GM21717 (cell line): ENCODE results near the gene CDH2.

ENCODE experiments used
- ATAC-seq: cut with Tn5 transposase; IDR thresholded peaks from one replicate; pipeline ENCODE4 v1.9.1; 2021; ENCODE audit warnings: mild to moderate bottlenecking, moderate library complexity; ENCODE audit not compliant: unreplicated experiment

CDH2 gene

DNA sequence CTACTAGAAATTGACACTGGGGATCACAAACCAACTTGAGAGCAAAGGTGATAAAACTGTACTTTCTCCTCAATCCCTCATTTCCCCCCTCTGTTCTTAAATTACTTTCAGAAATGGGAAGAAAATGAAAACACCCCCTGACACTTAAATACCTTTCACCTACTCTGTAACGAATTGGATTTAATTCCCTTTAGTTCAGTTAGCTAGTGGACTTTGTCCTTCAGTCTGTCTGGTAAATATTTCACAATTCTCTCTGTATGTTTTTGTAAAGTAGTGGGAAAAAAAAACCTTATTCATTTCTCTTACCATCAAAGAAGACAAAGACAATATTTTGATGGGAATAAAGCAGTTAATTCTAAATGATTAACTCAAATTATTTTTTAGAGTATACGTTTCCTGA lies 85.7 kb downstream of the CDH2 start:
- ATAC-seq = no peak

DNA sequence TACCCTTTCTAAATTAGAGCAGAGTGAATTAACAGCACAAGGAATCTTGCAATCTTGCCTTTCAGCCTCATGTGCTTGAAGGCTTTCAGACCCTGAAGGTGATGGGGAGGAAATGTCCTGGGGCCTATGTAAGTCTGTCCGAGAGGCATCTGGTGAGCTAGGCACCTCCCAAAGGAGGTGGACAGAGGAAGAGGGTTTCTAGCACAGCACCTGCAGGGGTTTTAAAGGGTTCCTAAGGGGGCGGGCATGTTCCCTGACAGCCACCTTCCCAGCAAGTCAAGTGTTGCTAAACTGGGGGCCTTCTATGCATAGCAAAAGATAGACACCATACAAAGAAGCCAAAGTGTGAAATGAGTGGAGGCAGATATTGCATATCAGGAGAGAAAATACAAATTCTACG lies 88.5 kb downstream of the CDH2 start:
- no peak for ATAC-seq

DNA sequence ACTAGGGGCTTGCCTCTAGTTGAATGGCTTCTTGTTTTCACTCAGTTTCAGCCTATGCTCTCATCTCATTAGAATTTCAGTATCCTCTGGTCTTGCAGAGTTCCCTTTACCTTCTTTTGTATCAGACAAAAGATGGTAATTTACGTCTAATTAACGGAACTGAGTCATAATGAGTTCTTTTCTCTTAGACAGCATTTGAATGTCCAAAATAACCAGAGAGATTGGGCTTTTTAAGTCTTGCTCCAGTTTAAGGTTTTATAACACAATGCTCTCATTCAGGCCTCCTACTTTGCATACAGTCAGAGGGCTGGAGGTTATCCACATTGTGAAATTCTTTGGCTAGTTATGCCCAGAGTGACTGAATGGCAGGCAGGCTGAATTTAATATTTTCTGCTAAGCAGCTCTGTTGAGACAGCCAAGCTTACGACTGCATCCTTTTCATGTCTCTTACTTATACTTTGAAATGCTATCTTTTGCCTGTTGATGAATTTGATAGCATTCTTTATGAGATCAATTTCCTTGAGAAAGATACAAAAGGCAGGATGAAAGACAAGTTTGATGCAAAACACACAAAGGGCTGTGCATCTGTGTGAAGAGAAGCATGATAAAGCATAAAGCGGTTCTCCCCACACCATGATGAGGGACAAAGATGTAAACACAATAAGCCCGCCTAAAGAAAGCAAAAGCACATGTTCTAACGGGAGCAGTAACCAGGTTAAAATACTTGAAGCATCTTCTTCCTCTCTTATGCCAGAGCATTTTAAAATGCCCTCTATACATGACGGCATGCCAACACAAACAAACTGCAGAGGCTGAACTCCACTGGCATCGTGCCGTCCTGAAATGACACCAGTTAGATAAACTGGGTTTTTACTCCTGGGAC lies 90.0 kb downstream of the CDH2 start:
- no peak for ATAC-seq

DNA sequence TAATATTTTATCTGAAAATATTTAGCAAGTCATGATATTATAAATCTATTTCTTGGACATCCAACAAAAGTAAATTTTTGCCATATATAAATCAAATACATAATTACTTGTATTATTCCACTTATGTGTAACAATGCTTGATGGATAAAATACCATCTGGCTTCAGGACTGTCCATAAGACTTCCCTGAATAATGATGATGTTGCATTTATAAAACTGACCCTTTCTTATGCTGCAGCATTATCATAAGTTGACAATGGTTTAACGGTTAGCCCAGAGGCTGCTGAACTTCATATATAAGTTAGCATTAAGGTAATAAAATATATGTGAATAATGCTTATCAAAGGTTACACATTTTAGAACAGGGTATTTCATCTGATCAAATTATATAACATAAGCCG lies 95.4 kb downstream of the CDH2 start:
- ATAC-seq = no peak

DNA sequence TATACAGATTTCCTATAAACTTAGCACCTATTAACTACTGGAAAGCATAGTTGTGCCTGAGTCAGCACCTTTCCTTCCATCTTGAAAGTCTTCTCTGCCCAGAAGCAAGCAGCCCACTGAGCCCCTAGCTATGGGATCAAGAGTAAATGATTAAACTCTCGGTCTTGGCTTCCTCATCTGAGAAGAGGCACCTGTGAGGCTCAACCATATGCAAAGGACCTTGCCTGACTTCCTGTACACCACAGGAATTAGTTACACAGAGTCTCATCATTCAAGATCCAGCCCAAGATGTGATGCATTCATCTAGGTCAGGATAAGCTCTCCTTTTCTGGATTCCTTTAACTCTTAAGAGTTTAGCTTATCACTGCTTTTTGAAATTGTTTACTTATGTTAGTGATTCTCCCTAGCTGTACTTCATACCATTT lies 96.0 kb downstream of the CDH2 start:
- ATAC-seq = no peak

DNA sequence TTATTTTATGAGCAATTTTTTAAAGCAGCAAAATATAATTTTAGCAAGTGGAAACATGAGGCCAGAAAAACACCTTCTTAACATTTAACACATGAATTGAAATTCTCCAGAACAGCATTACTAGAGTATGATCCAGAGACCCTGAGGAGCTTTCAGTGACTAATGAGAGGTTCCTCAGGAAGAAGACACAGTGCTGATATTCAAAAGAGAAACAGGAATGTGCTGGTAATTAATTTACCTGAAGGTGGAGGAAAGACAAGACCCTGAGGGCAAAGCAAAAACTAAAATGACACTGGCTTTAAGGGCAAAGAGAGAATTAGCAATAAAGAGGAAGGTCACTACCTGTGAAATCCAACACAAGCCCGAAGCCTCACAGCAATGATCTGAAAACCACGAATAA lies 97.0 kb downstream of the CDH2 start:
- no peak for ATAC-seq

DNA sequence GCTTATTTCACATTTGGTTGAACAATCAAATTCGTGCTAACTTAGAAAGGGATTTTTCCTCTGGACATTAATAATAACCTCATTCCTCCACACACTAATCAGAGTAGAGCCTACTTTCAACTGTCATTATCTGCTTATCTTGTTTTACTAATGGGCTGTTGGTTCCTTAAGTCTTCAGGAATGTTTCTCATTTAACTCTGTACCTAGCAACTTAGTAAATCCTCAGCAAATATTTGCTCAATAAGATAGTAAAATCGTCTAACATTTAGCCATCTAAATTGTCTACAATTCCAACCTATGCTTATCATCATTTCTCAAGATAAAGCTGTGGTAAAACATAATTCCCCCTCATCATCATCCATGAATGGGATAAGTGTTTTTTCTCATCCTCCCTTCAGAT lies 98.1 kb downstream of the CDH2 start:
- no peak for ATAC-seq

DNA sequence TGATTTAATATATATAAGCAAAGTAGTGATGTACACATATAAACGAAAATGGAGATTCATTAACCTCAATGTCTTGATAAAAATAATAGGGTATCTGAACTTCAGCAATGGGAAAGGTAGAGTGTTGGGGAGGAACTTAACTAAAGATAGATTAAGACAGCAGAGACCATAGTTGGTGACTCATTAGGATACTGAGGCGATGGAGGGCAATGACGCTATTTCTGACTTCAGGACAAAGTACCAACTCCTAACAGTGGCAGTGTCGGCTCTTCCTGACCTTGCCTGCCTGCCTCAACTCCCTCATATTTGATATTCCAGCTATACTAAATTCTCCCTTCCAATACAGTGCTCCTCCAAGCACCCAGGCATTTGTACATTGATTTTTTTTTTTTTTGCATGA lies 98.6 kb downstream of the CDH2 start:
- no peak for ATAC-seq

DNA sequence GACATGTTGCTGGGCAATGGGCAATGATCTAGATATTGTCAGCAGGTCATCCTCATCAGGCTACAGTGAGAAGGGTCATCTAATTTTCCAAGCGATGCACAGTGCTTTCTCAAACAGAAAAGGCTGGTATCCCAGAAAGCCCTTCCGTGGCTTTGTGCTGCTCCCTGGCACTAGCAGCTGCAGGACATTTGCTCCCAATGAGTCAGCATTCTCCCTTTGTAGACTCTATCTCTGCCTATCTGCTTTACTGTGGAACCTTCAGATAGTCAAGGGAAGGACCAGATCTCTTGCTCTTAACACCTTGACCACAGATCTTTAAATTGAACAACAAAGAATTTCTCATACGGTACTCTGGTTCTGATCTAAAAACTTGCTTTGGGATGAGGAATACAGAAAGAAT lies 101.4 kb downstream of the CDH2 start:
- ATAC-seq = no peak

DNA sequence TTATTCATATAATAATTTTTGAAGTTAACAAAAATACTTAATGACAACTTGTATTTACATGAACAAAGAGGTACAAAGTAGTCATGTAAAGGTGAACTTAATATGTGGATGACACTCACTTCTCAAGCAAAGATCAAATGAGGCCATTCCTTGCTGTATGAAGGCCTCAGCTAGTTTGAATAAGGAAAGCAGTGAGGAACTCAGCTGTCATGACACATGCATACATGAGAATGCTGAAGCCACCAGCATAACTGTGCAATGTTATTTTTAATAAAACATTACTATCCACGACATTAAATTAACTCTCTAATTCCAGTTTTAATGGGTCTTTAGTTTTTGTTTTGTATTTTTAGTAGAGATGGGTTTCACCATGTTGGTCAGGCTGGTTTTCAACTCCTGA lies 102.9 kb downstream of the CDH2 start:
- no peak for ATAC-seq

DNA sequence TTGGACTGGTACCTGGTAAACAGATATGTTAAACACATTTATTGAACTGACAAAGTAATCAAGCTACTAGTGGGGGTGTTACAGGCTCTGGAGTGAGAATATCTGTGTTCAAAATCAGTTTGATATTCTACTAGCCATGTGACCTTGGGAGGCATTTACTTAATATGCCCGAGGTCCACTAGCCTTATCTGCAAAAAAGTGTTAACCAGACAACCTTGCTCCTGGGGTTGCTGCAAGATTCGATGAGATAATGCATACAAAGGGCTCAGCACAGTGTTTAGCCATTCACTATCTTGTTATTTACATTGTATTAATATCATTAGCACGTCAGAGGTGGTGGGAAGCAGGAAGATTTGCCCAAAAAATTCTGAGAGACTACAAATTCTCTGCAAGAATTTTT lies 103.3 kb downstream of the CDH2 start:
- no peak for ATAC-seq

DNA sequence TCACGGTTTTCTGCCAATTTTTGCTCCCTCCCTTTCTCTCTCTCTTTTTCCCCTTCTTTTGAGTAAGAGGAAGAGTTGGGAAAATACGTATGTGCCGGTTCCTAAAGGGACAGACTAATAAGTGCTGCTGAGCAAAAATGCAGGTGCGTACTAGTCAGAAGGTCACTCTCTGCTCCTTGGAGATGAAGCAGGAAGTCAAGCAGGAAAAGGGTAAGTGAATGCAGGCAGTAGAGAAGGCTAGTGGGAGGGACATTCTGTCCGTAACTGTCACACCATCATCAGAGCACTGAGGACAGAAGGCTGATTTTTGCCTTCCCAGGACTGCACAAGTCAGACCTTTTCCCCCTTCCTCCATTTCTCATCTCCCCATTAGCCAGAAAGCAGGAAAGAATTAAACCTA lies 105.7 kb downstream of the CDH2 start:
- no peak for ATAC-seq

DNA sequence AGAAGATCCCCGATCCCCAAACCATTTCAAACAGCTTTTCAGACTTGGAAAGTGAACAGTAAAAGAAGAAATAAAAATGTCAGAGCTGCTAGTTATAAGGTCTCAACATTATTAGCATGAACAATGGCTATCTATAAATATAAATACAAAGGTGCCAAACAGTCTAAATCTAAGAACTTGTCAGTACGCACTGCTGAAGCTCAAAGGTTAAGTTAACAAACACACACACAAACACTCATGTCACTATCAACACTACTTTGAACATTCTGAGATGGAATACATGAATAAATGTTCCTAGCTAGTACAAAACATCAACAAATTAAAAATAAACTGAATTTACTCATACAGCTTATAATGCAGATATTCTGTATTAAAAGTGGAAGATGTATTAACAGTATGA lies 108.7 kb downstream of the CDH2 start:
- ATAC-seq = no peak

DNA sequence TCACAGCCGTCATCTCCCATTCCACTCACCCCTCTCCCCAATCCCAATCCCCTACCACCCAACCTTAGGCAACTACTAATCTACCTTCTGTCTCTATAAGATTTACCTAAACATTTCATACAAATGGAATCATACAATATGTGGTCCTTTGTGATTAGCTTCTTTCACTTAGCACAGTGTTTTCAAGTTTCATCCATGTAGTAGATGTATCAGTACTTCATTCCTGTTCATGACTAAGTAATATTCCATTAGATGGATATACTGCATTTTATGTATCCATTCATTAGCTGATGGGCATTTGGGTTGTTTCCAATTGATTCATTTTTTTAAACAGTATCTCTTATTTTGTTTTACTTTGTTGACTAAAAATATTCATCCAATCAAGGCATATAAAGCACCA lies 109.6 kb downstream of the CDH2 start:
- ATAC-seq = no peak

DNA sequence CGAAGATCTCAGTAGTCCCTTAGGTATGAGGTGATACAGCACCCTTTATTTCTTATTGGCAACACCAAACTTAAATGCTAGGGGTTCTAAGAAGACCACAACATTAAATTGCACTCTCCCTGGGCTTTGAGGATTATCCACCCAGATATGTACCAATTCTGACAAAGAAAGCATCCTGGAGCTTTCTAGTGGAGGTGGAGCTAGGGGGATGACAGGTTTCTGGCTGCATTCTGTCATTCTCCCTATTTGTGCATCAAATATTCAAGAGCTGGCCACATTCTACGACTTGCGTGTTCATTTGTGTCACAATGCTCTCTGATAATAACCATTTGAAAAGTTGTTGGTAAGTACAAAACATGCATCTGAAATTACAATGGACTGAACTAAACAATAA lies 111.1 kb downstream of the CDH2 start:
- ATAC-seq = no peak

DNA sequence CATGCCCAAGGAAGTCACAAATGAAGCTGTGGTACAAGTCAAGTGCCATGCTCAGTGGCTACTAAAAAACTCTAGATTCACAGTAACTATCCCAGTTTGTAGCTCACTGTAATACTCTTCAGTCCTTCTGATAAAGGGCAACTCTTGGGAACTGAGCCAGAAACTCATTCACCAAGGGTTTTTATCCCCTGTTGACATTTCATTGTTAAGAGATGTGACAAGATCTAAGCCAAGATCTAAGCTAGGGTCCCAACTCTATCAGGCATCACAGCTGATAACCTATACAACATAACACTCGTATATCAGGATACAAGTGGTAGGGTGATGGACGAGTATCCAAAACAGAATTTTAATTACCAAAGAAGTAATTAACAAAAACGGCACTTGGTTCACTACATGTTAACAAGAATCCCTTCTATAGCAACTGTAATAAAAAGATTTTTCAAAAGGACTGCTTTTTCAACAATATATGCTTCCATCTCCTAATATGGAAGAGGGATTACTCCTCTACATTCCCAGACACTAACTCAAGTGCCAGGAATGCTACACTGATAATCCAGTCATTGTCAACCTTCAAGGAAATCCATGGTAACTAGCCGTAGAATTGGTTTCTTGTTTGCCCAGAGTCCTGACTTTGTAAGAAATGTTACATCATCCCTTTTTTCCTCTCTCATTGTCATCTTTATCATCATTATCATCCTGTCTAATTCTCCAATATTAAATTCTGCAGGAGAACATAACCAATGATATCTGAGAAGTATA lies 111.7 kb downstream of the CDH2 start:
- no peak for ATAC-seq

DNA sequence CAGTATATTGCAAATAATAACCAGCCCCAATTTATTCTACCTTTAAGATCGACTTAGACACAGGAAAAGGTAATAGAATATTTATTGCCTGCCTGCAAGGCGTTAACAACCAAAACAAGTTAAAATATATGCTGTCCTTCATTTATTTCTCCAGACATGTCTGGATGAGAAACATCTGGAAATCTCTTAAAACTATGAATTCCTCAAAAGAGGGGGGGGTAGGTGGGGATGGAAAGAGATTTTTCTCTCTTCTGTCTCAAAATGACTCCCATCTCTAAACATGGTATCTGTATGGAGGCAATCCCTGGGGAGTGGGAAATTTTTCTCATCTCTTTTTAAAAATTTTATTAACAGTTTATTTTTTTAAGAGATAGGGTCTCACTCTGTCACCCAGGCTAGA lies 113.0 kb downstream of the CDH2 start:
- ATAC-seq = no peak

DNA sequence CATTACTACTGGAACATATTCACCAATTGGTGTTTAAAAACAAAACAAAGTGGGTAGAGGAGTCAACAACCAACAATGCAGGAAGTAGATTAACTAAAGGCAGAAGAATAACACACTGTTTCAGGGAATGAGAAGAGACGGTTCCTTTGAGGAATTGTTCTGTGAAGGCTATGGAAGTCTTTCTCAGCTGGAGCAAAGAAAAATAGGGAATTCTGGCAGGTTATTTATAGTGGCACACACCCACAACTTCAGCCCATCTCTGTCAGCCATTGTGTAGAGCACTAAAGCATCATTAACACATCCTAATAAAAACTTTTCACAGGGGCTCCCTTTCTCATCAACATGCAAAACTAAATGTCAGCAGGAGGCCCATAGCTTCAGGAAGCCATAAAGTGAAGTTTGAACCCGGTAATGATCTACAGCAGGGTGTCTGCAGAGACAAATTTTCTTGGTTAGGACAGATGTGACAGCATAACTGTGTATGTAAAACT lies 113.6 kb downstream of the CDH2 start:
- ATAC-seq = no peak

DNA sequence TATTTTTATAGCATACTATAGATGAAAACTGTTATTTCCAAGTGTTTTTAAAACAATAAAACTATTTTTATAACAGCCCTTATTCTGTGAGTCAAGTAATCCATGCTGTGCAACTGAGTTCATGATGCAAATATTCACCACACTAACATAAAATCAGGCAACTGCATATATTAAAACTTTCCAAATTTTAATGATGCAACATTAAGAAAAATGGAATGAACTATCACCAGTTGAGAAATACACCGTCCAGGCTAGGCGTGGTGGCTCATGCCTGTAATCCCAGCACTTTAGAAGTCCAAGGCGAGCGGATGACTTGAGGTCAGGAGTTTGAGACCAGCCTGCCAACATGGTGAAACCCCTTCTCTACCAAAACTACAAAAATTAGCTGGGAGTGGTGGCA lies 114.5 kb downstream of the CDH2 start:
- ATAC-seq = no peak

DNA sequence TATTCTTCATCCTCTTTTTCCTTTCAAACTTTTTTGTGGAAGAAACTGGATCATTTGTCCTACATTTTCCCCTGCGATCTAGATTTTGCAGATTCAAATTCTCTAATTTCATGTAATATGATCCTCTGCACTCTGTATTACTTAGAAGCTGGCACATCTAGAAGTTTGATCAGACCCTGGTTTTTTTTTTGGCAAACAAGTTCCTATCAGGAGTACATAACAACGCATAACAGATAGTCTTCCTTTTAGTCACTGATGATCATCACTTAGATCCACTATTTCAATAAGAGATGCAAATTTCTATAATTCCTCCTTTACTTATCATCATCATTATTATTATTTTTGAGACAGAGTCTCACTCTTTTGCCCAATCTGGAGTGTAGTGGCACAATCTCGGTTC lies 117.1 kb downstream of the CDH2 start:
- ATAC-seq = no peak

DNA sequence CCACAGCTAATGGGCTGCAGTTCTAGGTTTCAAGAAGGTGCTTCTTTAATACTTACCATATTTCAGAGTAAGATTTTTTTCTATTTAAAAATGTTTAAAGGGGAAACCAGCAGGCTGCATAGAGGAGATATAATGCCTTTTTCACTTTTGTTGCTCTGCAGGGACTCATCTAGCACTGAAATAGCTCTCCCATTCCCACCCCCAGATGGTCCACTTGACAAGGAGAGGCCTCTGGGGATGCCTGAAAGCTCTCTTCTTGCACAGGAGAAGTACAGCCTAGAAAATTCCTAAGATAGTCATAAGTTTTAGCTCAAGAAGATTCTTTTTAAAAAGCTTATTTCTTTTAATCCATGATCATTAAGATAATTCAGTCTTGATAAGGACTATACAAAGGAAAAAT lies 126.4 kb downstream of the CDH2 start:
- ATAC-seq = no peak

DNA sequence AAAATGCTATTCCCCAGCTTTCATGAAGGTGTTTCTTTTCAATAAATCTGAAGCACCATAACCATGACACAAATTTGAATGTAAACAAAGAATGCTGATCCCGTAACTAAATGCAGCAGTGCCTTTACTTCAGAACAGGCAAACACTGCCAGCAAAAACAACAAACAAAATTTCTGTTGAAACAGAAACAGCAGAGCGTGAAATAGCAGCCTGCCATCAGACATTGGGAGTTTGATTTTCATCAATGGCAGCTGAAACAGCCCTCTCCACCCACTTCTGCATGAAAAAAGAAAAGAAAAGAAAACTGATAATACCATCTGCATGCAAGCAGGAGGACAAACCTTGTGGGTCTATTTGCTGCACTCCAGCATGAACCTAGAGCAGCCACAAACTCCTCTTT lies 128.3 kb downstream of the CDH2 start:
- ATAC-seq = no peak
